Neuronal stem cell (in vitro differentiated cells): Measurements from ENCODE around the gene AP2M1.

Experiments used
- DNase-seq: peaks from one replicate; pipeline ENCODE4 v3.0.0-alpha.2; 2013; ENCODE audit warnings: low spot score
- H2AFZ ChIP-seq: one replicate; pipeline ENCODE4 v1.6.1; 2013; ENCODE audit warnings: mild to moderate bottlenecking, low read length, inconsistent platforms
- H2AK5ac ChIP-seq: 2 replicates; pipeline ENCODE4 v1.6.1; 2013; ENCODE audit warnings: low read depth, mild to moderate bottlenecking, inconsistent platforms, low read length, moderate library complexity, mixed read lengths
- H2BK120ac ChIP-seq: 2 replicates; pipeline ENCODE4 v1.6.1; 2013; ENCODE audit warnings: low read depth, mild to moderate bottlenecking, inconsistent platforms, low read length, moderate library complexity, mixed read lengths
- H2BK12ac ChIP-seq: one replicate; pipeline ENCODE4 v1.6.1; 2013; ENCODE audit warnings: low read length, inconsistent platforms
- H2BK15ac ChIP-seq: 2 replicates; pipeline ENCODE4 v1.6.1; 2013; ENCODE audit warnings: mild to moderate bottlenecking, low read length, inconsistent platforms, mixed read lengths
- H2BK5ac ChIP-seq: one replicate; pipeline ENCODE4 v1.6.1; 2013; ENCODE audit warnings: inconsistent platforms, mild to moderate bottlenecking, low read length, moderate library complexity
- H3K14ac ChIP-seq: one replicate; pipeline ENCODE4 v1.6.1; 2013; ENCODE audit warnings: low read length, inconsistent platforms
- H3K18ac ChIP-seq: 2 replicates; pipeline ENCODE4 v1.6.1; 2013; ENCODE audit warnings: low read length, inconsistent platforms
- H3K23ac ChIP-seq: 2 replicates; pipeline ENCODE4 v1.6.1; 2013; ENCODE audit warnings: low read depth, mild to moderate bottlenecking, mixed read lengths, low read length, inconsistent platforms; ENCODE audit not compliant: poor library complexity
- H3K27ac ChIP-seq: replicated peaks from 3 replicates; pipeline ENCODE4 v1.5.1; 2013; ENCODE audit warnings: low read length, inconsistent platforms
- H3K27me3 ChIP-seq, 3 experiments: 2 replicates each; pipeline ENCODE4 v1.6.1; 2013; ENCODE audit warnings: low read length in 3 of 3, mild to moderate bottlenecking in 2 of 3, inconsistent platforms in 1 of 3, low read depth in 1 of 3, mixed read lengths in 1 of 3, moderate library complexity in 1 of 3; ENCODE audit not compliant: control insufficient read depth in 3 of 3, insufficient read depth in 3 of 3
- H3K36me3 ChIP-seq, 2 donors: replicated peaks in 1 of 2; 2 replicates each; pipeline ENCODE4 v1.6.1; 2013; ENCODE audit warnings: low read length in 2 of 2; ENCODE audit not compliant: control insufficient read depth in 2 of 2, insufficient read depth in 2 of 2
- H3K4ac ChIP-seq: 2 replicates; pipeline ENCODE4 v1.6.1; 2013; ENCODE audit warnings: inconsistent platforms, mild to moderate bottlenecking, low read length, moderate library complexity
- H3K4me1 ChIP-seq, 2 donors: 1 replicate in 1 of 2; 2 replicates in 1 of 2; pipeline ENCODE4 v1.6.1; 2013; ENCODE audit warnings: low read length in 2 of 2, low read depth in 1 of 2; ENCODE audit not compliant: control insufficient read depth in 2 of 2, insufficient read depth in 1 of 2
- H3K4me2 ChIP-seq: one replicate; pipeline ENCODE4 v1.6.1; 2013; ENCODE audit warnings: mild to moderate bottlenecking, low read length, inconsistent platforms; ENCODE audit not compliant: insufficient read depth, poor library complexity, severe bottlenecking
- H3K4me3 ChIP-seq, 2 donors: 2 replicates each; pipeline ENCODE4 v1.5.1; 2013; ENCODE audit warnings: low read length in 2 of 2, mild to moderate bottlenecking in 2 of 2, inconsistent platforms in 1 of 2, moderate library complexity in 1 of 2
- H3K79me1 ChIP-seq: one replicate; pipeline ENCODE4 v1.6.1; 2013; ENCODE audit warnings: low read depth, mild to moderate bottlenecking, inconsistent platforms, low read length, moderate library complexity
- H3K9ac ChIP-seq: one replicate; pipeline ENCODE4 v1.6.1; 2013; ENCODE audit warnings: mild to moderate bottlenecking, low read depth, low read length, inconsistent platforms; ENCODE audit not compliant: poor library complexity
- H3K9me3 ChIP-seq, 2 donors: replicated peaks in 1 of 2; 2 replicates each; pipeline versions ENCODE3 to v1.6.1; 2013; ENCODE audit warnings: low read length in 2 of 2, mild to moderate bottlenecking in 2 of 2, inconsistent platforms in 1 of 2, low read depth in 1 of 2, mixed read lengths in 1 of 2, moderate library complexity in 1 of 2; ENCODE audit not compliant: control insufficient read depth in 2 of 2, insufficient read depth in 1 of 2
- H4K8ac ChIP-seq: one replicate; pipeline ENCODE4 v1.6.1; 2013; ENCODE audit warnings: low read depth, mild to moderate bottlenecking, inconsistent platforms, low read length, moderate library complexity
- H4K91ac ChIP-seq: one replicate; pipeline ENCODE4 v1.6.1; 2013; ENCODE audit warnings: low read length, low read depth, mild to moderate bottlenecking, inconsistent platforms; ENCODE audit not compliant: poor library complexity
- WGBS, 2 donors: extraction: QIAGEN DNeasy Blood & Tissue Kit; methylation state at CpG; one replicate each; pipeline ENCODE4 v1.1.7; 2013; ENCODE audit warnings: missing lambda C conversion rate in 2 of 2, mixed read lengths in 1 of 2; ENCODE audit not compliant: insufficient read length in 2 of 2, insufficient replicate concordance in 1 of 2; ENCODE audit errors: extremely low coverage in 2 of 2; 5-methylcytosine and 5-hydroxymethylcytosine counted together

AP2M1 gene

GRCh38 chr3:184222521-184222920 lies 47.9 kb downstream of the AP2M1 start:
- Histone ChIP-seq H3K4me3 (no peak overlapping the region), H4K91ac (no peak overlapping the region), H3K4ac (no peak overlapping the region), H3K9me3 (no peaks in the 10 kb centered on the region), H3K36me3 (no peaks in the 10 kb centered on the region), H2BK120ac (no peak overlapping the region), H2BK5ac (no peak overlapping the region), H3K79me1 (no peaks in the 10 kb centered on the region), H2BK15ac (no peak overlapping the region), H3K4me1 (no peaks in the 10 kb centered on the region), H2BK12ac (no peak overlapping the region), H3K14ac (no peak overlapping the region), H4K8ac (no peak overlapping the region), H2AFZ (no peak overlapping the region), H2AK5ac (no peak overlapping the region), H3K27me3 (peaks cover 0 to 34% (median 4%) of the 10 kb centered on the region in 3 experiments), H3K23ac (no peak overlapping the region), H3K9ac (no peak overlapping the region), H3K27ac (no peak overlapping the region), H3K4me2 (no peak overlapping the region), H3K18ac (no peak overlapping the region)
- DNase-seq, result no peak
- WGBS, 2 donors, result no CpG with 5 or more reads among the region's 3 CpGs

DNA sequence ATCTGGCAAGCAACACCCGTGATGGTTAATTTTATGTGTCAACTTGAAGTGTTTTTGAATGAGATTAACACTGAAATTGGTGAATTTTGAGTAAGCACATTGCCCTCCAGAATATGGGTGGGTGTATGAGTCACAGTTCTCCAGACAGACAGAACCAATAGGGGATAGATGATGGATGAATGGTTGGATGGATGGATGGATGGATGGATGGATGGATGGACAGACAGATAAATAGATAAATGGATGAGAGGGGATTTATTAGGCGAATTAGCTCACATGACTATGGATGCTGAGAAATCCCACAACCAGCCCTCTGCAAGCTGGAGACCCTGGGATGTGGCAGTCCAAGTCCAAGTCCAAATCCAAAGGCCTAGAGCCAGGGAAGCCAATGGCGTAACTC lies 49.3 kb downstream of the AP2M1 start:
- H2AK5ac ChIP-seq, result no peak overlapping the region
- no peak overlapping the region for H2BK12ac ChIP-seq
- H3K79me1 ChIP-seq, result no peaks in the 10 kb centered on the region
- peaks cover 8 to 44% (median 18%) of the 10 kb centered on the region in 3 experiments for H3K27me3 ChIP-seq
- H3K4me3 ChIP-seq, result no peak overlapping the region
- H2BK5ac ChIP-seq, result no peak overlapping the region
- H3K23ac ChIP-seq, result no peak overlapping the region
- DNase-seq, result no peak
- no CpG with 5 or more reads among the region's 3 CpGs for WGBS, 2 donors
- H4K91ac ChIP-seq, result no peak overlapping the region
- H2BK120ac ChIP-seq, result no peak overlapping the region
- no peaks in the 10 kb centered on the region for H3K9me3 ChIP-seq
- H3K4me2 ChIP-seq, result no peak overlapping the region
- no peak overlapping the region for H2AFZ ChIP-seq
- peaks cover 0 to 3% of the 10 kb centered on the region in 2 donors for H3K4me1 ChIP-seq
- no peak overlapping the region for H2BK15ac ChIP-seq
- H3K36me3 ChIP-seq, result no peaks in the 10 kb centered on the region
- no peak overlapping the region for H3K27ac ChIP-seq
- H3K4ac ChIP-seq, result no peak overlapping the region
- H3K9ac ChIP-seq, result no peak overlapping the region
- no peak overlapping the region for H4K8ac ChIP-seq
- H3K14ac ChIP-seq, result no peak overlapping the region
- no peak overlapping the region for H3K18ac ChIP-seq

- Histone ChIP-seq H3K9ac (no peak overlapping the region), H2AK5ac (no peak overlapping the region), H3K27ac (no peak overlapping the region), H2BK5ac (no peak overlapping the region), H2AFZ (no peak overlapping the region), H3K18ac (no peak overlapping the region), H4K8ac (no peak overlapping the region), H3K14ac (no peak overlapping the region), H3K4ac (no peak overlapping the region), H3K23ac (no peak overlapping the region), H3K4me2 (no peak overlapping the region), H3K36me3 (no peaks in the 10 kb centered on the region), H3K27me3 (peaks cover 31 to 76% (median 53%) of the 10 kb centered on the region in 3 experiments), H3K9me3 (peaks cover 0 to 2% of the 10 kb centered on the region in 2 donors), H2BK12ac (no peak overlapping the region), H3K4me1 (peaks cover 4 to 6% of the 10 kb centered on the region in 2 donors), H3K79me1 (peaks cover 2% of the 10 kb centered on the region), H2BK120ac (no peak overlapping the region), H3K4me3 (no peak overlapping the region), H2BK15ac (no peak overlapping the region), H4K91ac (no peak overlapping the region)
- DNase-seq, result no peak
- no CpG with 5 or more reads among the region's 2 CpGs for WGBS, 2 donors
Observed at GRCh38 chr3:184227481-184227935, 52.9 kb downstream of the AP2M1 start.

GRCh38 chr3:184228376-184229137 lies 53.9 kb downstream of the AP2M1 start:
- H3K79me1 ChIP-seq, result peaks cover 2% of the 10 kb centered on the region
- peak overlapping the region in 1 of 2 donors; percentile 77 for H3K4me3 ChIP-seq
- H3K9me3 ChIP-seq, result peaks cover 0 to 2% of the 10 kb centered on the region in 2 donors
- peak overlapping the region; percentile 64 for H3K18ac ChIP-seq
- H3K14ac ChIP-seq, result peak overlapping the region; percentile 8
- H3K9ac ChIP-seq, result peak overlapping the region; percentile 21
- H2BK120ac ChIP-seq, result no peak overlapping the region
- H4K8ac ChIP-seq, result peak overlapping the region; percentile 43
- peak overlapping the region; percentile 80 for H3K4me2 ChIP-seq
- peak overlapping the region; percentile 73 for H3K23ac ChIP-seq
- no peak overlapping the region for H2BK5ac ChIP-seq
- peak overlapping the region; percentile 46 for H2AK5ac ChIP-seq
- no peak for DNase-seq
- H3K4me1 ChIP-seq, result peaks cover 4 to 6% of the 10 kb centered on the region in 2 donors
- H3K36me3 ChIP-seq, result no peaks in the 10 kb centered on the region
- peak overlapping the region; percentile 97 for H2AFZ ChIP-seq
- no CpG with 5 or more reads among the region's 12 CpGs for WGBS, 2 donors
- no peak overlapping the region for H2BK12ac ChIP-seq
- peak overlapping the region; percentile 81 for H2BK15ac ChIP-seq
- H3K27me3 ChIP-seq, result peaks cover 31 to 87% (median 59%) of the 10 kb centered on the region in 3 experiments
- no peak overlapping the region for H3K4ac ChIP-seq
- no peak overlapping the region for H4K91ac ChIP-seq
- no peak overlapping the region for H3K27ac ChIP-seq
